Common myeloid progenitor, CD34-positive (primary cell): ENCODE measurements around the gene SUB1.
A peak's percentile ranks its signal among the peaks of the same experiment; 100 is the strongest.

ENCODE experiments used
- CTCF ChIA-PET: fragments of 350-600 bp; sonication (Branson Sonifier 250); formaldehyde crosslinking; loops from one replicate; lab custom pipeline; 2021; ENCODE audit warnings: antibody characterized with exemption; lab: Charles Lee
- POLR2A ChIA-PET: fragments of 350-600 bp; sonication (Branson Sonifier 250); formaldehyde crosslinking; loops from one replicate; lab custom pipeline; 2021; ENCODE audit warnings: antibody characterized with exemption; lab: Charles Lee
- DNase-seq, 3 donors: peaks; one replicate each; pipeline versions ENCODE4 v3.0.0 to v3.0.0-alpha.2; 2013
- H3K27ac ChIP-seq, 2 experiments: 1 replicate in 1 of 2; 2 replicates in 1 of 2; pipeline ENCODE4 v1.7.0; 2013; ENCODE audit warnings: inconsistent platforms in 2 of 2, low read length in 2 of 2, mild to moderate bottlenecking in 2 of 2, low read depth in 1 of 2, moderate library complexity in 1 of 2; ENCODE audit not compliant: severe bottlenecking in 2 of 2, insufficient read depth in 1 of 2, poor library complexity in 1 of 2
- H3K27me3 ChIP-seq, 5 experiments: replicated peaks in 2 of 5; 1 replicate in 3 of 5; 2 replicates in 2 of 5; pipeline versions ENCODE4 v1.6.1 to v1.7.0; 2013; ENCODE audit warnings: low read length in 4 of 5, mild to moderate bottlenecking in 2 of 5, moderate library complexity in 2 of 5, inconsistent platforms in 1 of 5; ENCODE audit not compliant: insufficient read depth in 5 of 5, control insufficient read depth in 4 of 5
- H3K36me3 ChIP-seq, 4 experiments: 1 replicate in 2 of 4; 2 replicates in 2 of 4; pipeline versions ENCODE4 v1.6.1 to v1.7.0; 2013; ENCODE audit warnings: low read length in 3 of 4, control low read depth in 1 of 4, mild to moderate bottlenecking in 1 of 4; ENCODE audit not compliant: control insufficient read depth in 4 of 4, insufficient read depth in 4 of 4
- H3K4me1 ChIP-seq, 4 experiments: 1 replicate in 3 of 4; 2 replicates in 1 of 4; pipeline versions ENCODE4 v1.6.1 to v1.7.1; 2013; ENCODE audit warnings: low read length in 3 of 4, mild to moderate bottlenecking in 3 of 4, control low read depth in 1 of 4, inconsistent platforms in 1 of 4, moderate library complexity in 1 of 4; ENCODE audit not compliant: control insufficient read depth in 4 of 4, insufficient read depth in 4 of 4; ENCODE audit errors: control extremely low read depth in 1 of 4
- H3K4me3 ChIP-seq, 7 experiments: 1 replicate in 4 of 7; 2 replicates in 3 of 7; pipeline versions ENCODE4 v1.5.1 to v1.7.0; 2013; ENCODE audit warnings: mild to moderate bottlenecking in 7 of 7, low read length in 6 of 7, moderate library complexity in 6 of 7, inconsistent platforms in 2 of 7, low read depth in 2 of 7, control low read depth in 1 of 7; ENCODE audit not compliant: insufficient read depth in 4 of 7, control insufficient read depth in 1 of 7; ENCODE audit errors: extremely low read depth in 1 of 7
- H3K9me3 ChIP-seq, 5 experiments: 1 replicate in 4 of 5; 2 replicates in 1 of 5; pipeline versions ENCODE4 v1.6.1 to v1.7.1; 2013; ENCODE audit warnings: low read length in 4 of 5, mild to moderate bottlenecking in 2 of 5, inconsistent platforms in 1 of 5, low read depth in 1 of 5, moderate library complexity in 1 of 5; ENCODE audit not compliant: control insufficient read depth in 4 of 5, insufficient read depth in 2 of 5; ENCODE audit errors: control extremely low read depth in 1 of 5
- WGBS: methylation state at CpG from one replicate; pipeline ENCODE4 v1.1.5; 2013; ENCODE audit not compliant: insufficient coverage; 5-methylcytosine and 5-hydroxymethylcytosine counted together

The SUB1 gene

GRCh38 chr5:32585122-32585445, 273 bp upstream of the SUB1 start:
- no peaks in the 10 kb centered on the region for H3K27me3 ChIP-seq
- ChIA-PET CTCF (interaction anchor here (0.8 to 3.2 kb wide), 7 partner anchors 25 to 136 kb away, joined by 3 to 10 read pairs (median 5); no protein-coding TSS in a partner anchor), POLR2A (interaction anchor here (0.6 to 2.1 kb wide), 3 partner anchors 71 to 187 kb away, joined by 3 to 8 read pairs (median 3); no protein-coding TSS in a partner anchor)
- peaks cover 13 to 38% (median 20%) of the 10 kb centered on the region in 4 experiments for H3K4me1 ChIP-seq
- peak overlapping the region in 6 of 7 experiments; percentile 75 to 97 (median 89) for H3K4me3 ChIP-seq
- H3K9me3 ChIP-seq, result no peaks in the 10 kb centered on the region
- 23% methylated on average over 7 of the region's 8 CpGs for WGBS
- H3K27ac ChIP-seq, result peak overlapping the region; percentile 98 to 99
- DNase-seq, result no peak
- H3K36me3 ChIP-seq, result peaks cover 0 to 23% (median 7%) of the 10 kb centered on the region in 4 experiments

- H3K36me3 ChIP-seq, result peaks cover 4 to 27% (median 9%) of the 10 kb centered on the region in 4 experiments
- CTCF ChIA-PET, result interaction anchor here (1.0 to 5.0 kb wide), 2 partner anchors 81 to 98 kb away, joined by 4 to 152 read pairs; no protein-coding TSS in a partner anchor
- WGBS, result 0% methylated on average over 3 of the region's 6 CpGs
- H3K27me3 ChIP-seq, result no peaks in the 10 kb centered on the region
- peak overlapping the region; percentile 98 to 99 for H3K27ac ChIP-seq
- H3K9me3 ChIP-seq, result no peaks in the 10 kb centered on the region
- POLR2A ChIA-PET, result interaction anchor here (0.8 to 2.1 kb wide), 2 partner anchors 81 to 95 kb away, joined by 3 to 8 read pairs; no protein-coding TSS in a partner anchor
- H3K4me1 ChIP-seq, result peaks cover 13 to 37% (median 22%) of the 10 kb centered on the region in 4 experiments
- H3K4me3 ChIP-seq, result peak overlapping the region; percentile 74 to 97 (median 89)
- DNase-seq, result no peak
Observed at GRCh38 chr5:32586276-32586599, 881 bp downstream of the SUB1 start.

- Histone ChIP-seq H3K9me3 (no peaks in the 10 kb centered on the region), H3K4me3 (peak overlapping the region in 6 of 7 experiments; percentile 75 to 97 (median 89)), H3K36me3 (peaks cover 4 to 34% (median 12%) of the 10 kb centered on the region in 4 experiments), H3K4me1 (peaks cover 15 to 40% (median 24%) of the 10 kb centered on the region in 4 experiments), H3K27ac (no peak overlapping the region), H3K27me3 (no peaks in the 10 kb centered on the region)
- POLR2A ChIA-PET, result interaction anchor here (0.8 kb wide), 1 partner anchor 96 kb away, joined by 3 read pairs; no protein-coding TSS in a partner anchor
- WGBS, result 94% methylated on average over 5 of the region's 6 CpGs
- no peak for DNase-seq
- CTCF ChIA-PET, result interaction anchor here (1.0 to 5.0 kb wide), 5 partner anchors 80 to 155 kb away, joined by 3 to 152 read pairs (median 5); no protein-coding TSS in a partner anchor
Observed at GRCh38 chr5:32587067-32587551, 1.8 kb downstream of the SUB1 start.

GRCh38 chr5:32589416-32589815, 4.1 kb downstream of the SUB1 start:
- H3K9me3 ChIP-seq, result no peaks in the 10 kb centered on the region
- DNase-seq, result no peak
- H3K4me1 ChIP-seq, result peaks cover 17 to 32% (median 25%) of the 10 kb centered on the region in 4 experiments
- H3K4me3 ChIP-seq, result no peak overlapping the region
- H3K27me3 ChIP-seq, result no peaks in the 10 kb centered on the region
- H3K27ac ChIP-seq, result no peak overlapping the region
- H3K36me3 ChIP-seq, result peaks cover 8 to 56% (median 27%) of the 10 kb centered on the region in 4 experiments
- WGBS, result 100% methylated on average over 2 of the region's 8 CpGs
- ChIA-PET CTCF (interaction anchor here (0.7 to 5.0 kb wide), 30 partner anchors 10 to 432 kb away, joined by 3 to 152 read pairs (median 6); no protein-coding TSS in a partner anchor), POLR2A (interaction anchor here (1.1 kb wide), 1 partner anchor 100 kb away, joined by 4 read pairs; no protein-coding TSS in a partner anchor)

- Histone ChIP-seq H3K4me1 (peaks cover 11 to 30% (median 21%) of the 10 kb centered on the region in 4 experiments), H3K4me3 (no peak overlapping the region), H3K9me3 (no peaks in the 10 kb centered on the region), H3K36me3 (peaks cover 12 to 64% (median 32%) of the 10 kb centered on the region in 4 experiments), H3K27ac (no peak overlapping the region), H3K27me3 (no peaks in the 10 kb centered on the region)
- peak; percentile 83 to 92 (median 87) for DNase-seq
- WGBS, result 100% methylated on average over 4 of the region's 15 CpGs
- POLR2A ChIA-PET, result interaction anchor here (1.1 kb wide), 1 partner anchor 100 kb away, joined by 4 read pairs; no protein-coding TSS in a partner anchor
- CTCF ChIA-PET, result interaction anchor here (0.6 to 5.0 kb wide), 36 partner anchors 9 to 589 kb away, joined by 3 to 152 read pairs (median 5); no protein-coding TSS in a partner anchor
Observed at GRCh38 chr5:32589942-32590869, 4.8 kb downstream of the SUB1 start.

- WGBS, result no CpG with 5 or more reads among the region's 2 CpGs
- Histone ChIP-seq H3K27me3 (no peaks in the 10 kb centered on the region), H3K4me1 (peaks cover 0 to 27% (median 16%) of the 10 kb centered on the region in 4 experiments), H3K4me3 (no peak overlapping the region), H3K27ac (no peak overlapping the region), H3K36me3 (peaks cover 34 to 83% (median 58%) of the 10 kb centered on the region in 4 experiments), H3K9me3 (no peaks in the 10 kb centered on the region)
- DNase-seq, result no peak
- POLR2A ChIA-PET, result no interaction called here
- CTCF ChIA-PET, result no interaction called here
Observed at GRCh38 chr5:32595118-32595517, 9.8 kb downstream of the SUB1 start.
